ENCODE data around the gene ABCC4. TPM values are rescaled to one million over a fixed set of nuclear protein-coding genes. Genes with fewer than 3 reads are reported as not detected.

ABCC4 gene, protein sequence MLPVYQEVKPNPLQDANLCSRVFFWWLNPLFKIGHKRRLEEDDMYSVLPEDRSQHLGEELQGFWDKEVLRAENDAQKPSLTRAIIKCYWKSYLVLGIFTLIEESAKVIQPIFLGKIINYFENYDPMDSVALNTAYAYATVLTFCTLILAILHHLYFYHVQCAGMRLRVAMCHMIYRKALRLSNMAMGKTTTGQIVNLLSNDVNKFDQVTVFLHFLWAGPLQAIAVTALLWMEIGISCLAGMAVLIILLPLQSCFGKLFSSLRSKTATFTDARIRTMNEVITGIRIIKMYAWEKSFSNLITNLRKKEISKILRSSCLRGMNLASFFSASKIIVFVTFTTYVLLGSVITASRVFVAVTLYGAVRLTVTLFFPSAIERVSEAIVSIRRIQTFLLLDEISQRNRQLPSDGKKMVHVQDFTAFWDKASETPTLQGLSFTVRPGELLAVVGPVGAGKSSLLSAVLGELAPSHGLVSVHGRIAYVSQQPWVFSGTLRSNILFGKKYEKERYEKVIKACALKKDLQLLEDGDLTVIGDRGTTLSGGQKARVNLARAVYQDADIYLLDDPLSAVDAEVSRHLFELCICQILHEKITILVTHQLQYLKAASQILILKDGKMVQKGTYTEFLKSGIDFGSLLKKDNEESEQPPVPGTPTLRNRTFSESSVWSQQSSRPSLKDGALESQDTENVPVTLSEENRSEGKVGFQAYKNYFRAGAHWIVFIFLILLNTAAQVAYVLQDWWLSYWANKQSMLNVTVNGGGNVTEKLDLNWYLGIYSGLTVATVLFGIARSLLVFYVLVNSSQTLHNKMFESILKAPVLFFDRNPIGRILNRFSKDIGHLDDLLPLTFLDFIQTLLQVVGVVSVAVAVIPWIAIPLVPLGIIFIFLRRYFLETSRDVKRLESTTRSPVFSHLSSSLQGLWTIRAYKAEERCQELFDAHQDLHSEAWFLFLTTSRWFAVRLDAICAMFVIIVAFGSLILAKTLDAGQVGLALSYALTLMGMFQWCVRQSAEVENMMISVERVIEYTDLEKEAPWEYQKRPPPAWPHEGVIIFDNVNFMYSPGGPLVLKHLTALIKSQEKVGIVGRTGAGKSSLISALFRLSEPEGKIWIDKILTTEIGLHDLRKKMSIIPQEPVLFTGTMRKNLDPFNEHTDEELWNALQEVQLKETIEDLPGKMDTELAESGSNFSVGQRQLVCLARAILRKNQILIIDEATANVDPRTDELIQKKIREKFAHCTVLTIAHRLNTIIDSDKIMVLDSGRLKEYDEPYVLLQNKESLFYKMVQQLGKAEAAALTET (N-terminal part only)
- 23.3 and 25.3 TPM in 2 replicates for total RNA-seq
- polyA plus RNA-seq: 9.6 and 9.8 TPM in 2 replicates

DNA sequence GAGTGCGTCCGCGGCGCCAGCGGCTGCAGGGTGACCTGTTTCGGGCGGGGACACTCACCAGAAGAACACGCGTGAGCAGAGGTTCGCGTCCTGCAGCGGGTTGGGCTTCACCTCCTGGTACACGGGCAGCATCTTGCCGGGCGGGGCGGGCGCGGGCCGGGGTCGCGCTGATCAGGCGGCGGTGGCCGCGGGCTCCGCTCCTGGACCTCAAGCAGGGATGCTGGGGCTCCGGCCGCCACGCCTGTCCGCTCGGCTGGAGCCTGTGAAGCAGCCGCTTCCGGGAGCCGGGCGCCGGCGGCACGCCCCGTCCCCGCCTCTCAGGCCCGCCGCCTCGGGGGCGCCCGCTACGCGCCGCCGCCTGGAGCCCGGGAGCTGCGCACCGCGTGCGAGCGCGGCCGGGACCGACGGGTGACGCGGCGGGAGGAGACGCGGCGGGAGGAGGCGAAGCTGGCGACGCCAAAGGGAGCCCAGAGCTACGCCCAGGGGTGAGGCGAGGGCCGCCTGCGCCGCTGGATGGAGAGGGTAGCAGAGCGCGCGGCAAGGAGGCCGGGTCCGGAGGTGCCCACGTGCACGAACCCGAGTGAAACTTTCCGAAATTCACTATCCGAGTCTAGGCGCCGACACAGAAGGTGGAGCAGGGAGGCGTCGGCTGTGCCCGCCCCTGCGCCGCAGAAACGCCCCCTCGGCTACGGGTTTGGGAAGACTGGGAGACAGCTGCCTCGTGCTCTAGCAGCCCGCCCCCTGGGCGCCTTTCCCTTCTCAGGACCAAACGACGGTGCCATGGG is at the start of gene ABCC4:
Gene ABCC4 (minus strand): TSS at position 269 of the 785 bp plus-strand sequence. CDS start 137 bp downstream, at position 132.
- no peaks in the 10 kb centered on the region for H4K20me1 ChIP-seq (ENCODE audit: insufficient read depth, poor library complexity, severe bottlenecking)
- peak within 1 kb of the TSS; percentile 99 for H3K4me2 ChIP-seq
- H3K27ac ChIP-seq: peak within 1 kb of the TSS; percentile 83
- H3K9me2 ChIP-seq (replicated peaks; ENCODE audit: insufficient read depth): no peaks in the 10 kb centered on the region
- WGBS (ENCODE audit: low lambda C conversion rate, missing lambda C conversion rate): 1% methylated on average over 61 of the region's 98 CpGs
- H3K27me3 ChIP-seq: no peaks in the 10 kb centered on the region
- H3K9me3 ChIP-seq (ENCODE audit: low read depth): no peaks in the 10 kb centered on the region
- peaks cover 24% of the 10 kb centered on the region for H3K4me1 ChIP-seq (ENCODE audit: insufficient read depth)
- peak within 1 kb of the TSS; percentile 47 for H2AFZ ChIP-seq
- peak; percentile 90 for DNase-seq (ENCODE audit: low spot score)
- peak within 1 kb of the TSS; percentile 97 for H3K4me3 ChIP-seq
- TF ChIP-seq, protein P1, sequence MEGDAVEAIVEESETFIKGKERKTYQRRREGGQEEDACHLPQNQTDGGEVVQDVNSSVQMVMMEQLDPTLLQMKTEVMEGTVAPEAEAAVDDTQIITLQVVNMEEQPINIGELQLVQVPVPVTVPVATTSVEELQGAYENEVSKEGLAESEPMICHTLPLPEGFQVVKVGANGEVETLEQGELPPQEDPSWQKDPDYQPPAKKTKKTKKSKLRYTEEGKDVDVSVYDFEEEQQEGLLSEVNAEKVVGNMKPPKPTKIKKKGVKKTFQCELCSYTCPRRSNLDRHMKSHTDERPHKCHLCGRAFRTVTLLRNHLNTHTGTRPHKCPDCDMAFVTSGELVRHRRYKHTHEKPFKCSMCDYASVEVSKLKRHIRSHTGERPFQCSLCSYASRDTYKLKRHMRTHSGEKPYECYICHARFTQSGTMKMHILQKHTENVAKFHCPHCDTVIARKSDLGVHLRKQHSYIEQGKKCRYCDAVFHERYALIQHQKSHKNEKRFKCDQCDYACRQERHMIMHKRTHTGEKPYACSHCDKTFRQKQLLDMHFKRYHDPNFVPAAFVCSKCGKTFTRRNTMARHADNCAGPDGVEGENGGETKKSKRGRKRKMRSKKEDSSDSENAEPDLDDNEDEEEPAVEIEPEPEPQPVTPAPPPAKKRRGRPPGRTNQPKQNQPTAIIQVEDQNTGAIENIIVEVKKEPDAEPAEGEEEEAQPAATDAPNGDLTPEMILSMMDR (IDR thresholded peaks at IDR 0.05; ENCODE audit: poor library complexity): no peak
- no peak for TF ChIP-seq EZH2phosphoT487 (IDR thresholded peaks at IDR 0.05; ENCODE audit: low read depth, severe bottlenecking, unreplicated experiment)
- no peak for TF ChIP-seq EZH2 (IDR thresholded peaks at IDR 0.05; ENCODE audit: borderline replicate concordance)
- no peaks in the 10 kb centered on the region for H3K36me3 ChIP-seq (replicated peaks; ENCODE audit: insufficient read depth, low read depth)
- H3K79me2 ChIP-seq: peaks cover 34% of the 10 kb centered on the region

DNA sequence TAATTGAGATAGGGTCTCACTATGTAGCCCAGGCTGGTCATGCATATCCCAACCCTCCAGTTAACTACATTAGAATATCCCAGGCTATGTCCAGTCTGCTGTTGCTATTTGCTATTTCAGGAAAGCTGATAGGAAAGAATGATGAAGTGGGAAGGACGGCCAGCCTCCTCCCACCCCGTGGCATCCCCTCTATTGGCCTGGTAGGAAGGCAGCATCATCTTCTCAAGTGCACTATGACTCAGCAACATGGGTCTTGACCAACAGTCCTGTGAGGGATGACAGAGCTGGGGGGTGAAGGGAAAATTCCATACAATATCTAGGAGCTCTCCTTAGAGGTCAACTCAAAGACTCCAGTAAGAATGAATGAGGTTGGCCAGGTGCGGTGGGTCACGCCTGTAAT is 48.0 kb upstream of the ABCC4 start:
- Histone ChIP-seq H3K4me3 (no peak overlapping the region), H2AFZ (no peak overlapping the region), H3K27me3 (no peaks in the 10 kb centered on the region), H3K4me1 (ENCODE audit: insufficient read depth) (peaks cover 1% of the 10 kb centered on the region), H4K20me1 (ENCODE audit: insufficient read depth, poor library complexity, severe bottlenecking) (no peaks in the 10 kb centered on the region), H3K79me2 (no peaks in the 10 kb centered on the region), H3K27ac (no peak overlapping the region), H3K9me2 (replicated peaks; ENCODE audit: insufficient read depth) (no peaks in the 10 kb centered on the region), H3K36me3 (replicated peaks; ENCODE audit: insufficient read depth, low read depth) (no peaks in the 10 kb centered on the region), H3K4me2 (no peak overlapping the region), H3K9me3 (ENCODE audit: low read depth) (no peaks in the 10 kb centered on the region)
- no peak for DNase-seq (ENCODE audit: low spot score)
- TF ChIP-seq EZH2 (IDR thresholded peaks at IDR 0.05; ENCODE audit: borderline replicate concordance) (no peak), EZH2phosphoT487 (IDR thresholded peaks at IDR 0.05; ENCODE audit: low read depth, severe bottlenecking, unreplicated experiment) (no peak)
- TF ChIP-seq, protein P1 (IDR thresholded peaks at IDR 0.05; ENCODE audit: poor library complexity): no peak
- WGBS (ENCODE audit: low lambda C conversion rate, missing lambda C conversion rate): 74% methylated on average over 4 of the region's 4 CpGs

DNA sequence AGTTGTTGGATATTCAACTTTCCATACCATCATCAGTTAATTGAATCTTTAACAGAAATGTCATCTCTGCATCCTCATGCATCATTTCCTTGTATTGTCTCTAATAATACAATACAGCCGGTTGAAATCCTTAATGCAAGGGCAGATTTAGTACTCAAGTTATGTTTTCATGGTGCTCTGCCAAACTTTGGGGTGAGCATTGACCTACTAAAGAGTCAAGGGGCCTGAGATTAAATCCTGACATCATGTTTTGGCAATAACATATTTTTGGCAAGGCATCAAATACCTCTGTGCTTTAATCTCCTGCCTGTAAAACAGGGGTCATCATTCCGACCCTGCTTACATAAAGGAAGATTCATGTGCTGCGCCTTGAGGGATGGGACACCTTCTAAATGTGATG is 42.7 kb upstream of the ABCC4 start:
- H3K9me2 ChIP-seq (replicated peaks; ENCODE audit: insufficient read depth): no peaks in the 10 kb centered on the region

More for the DNA sequence above, 42.7 kb upstream of the ABCC4 start:
- Histone ChIP-seq H2AFZ (no peak overlapping the region), H3K79me2 (no peaks in the 10 kb centered on the region), H3K4me2 (no peak overlapping the region), H3K9me3 (ENCODE audit: low read depth) (no peaks in the 10 kb centered on the region), H3K27me3 (no peaks in the 10 kb centered on the region), H3K36me3 (replicated peaks; ENCODE audit: insufficient read depth, low read depth) (no peaks in the 10 kb centered on the region), H3K4me3 (no peak overlapping the region), H4K20me1 (ENCODE audit: insufficient read depth, poor library complexity, severe bottlenecking) (no peaks in the 10 kb centered on the region), H3K4me1 (ENCODE audit: insufficient read depth) (no peaks in the 10 kb centered on the region), H3K27ac (no peak overlapping the region)
- no peak for DNase-seq (ENCODE audit: low spot score)
- WGBS (ENCODE audit: low lambda C conversion rate, missing lambda C conversion rate): 69% methylated on average over 3 of the region's 3 CpGs
- TF ChIP-seq, protein P1 (IDR thresholded peaks at IDR 0.05; ENCODE audit: poor library complexity): no peak
- TF ChIP-seq EZH2phosphoT487 (IDR thresholded peaks at IDR 0.05; ENCODE audit: low read depth, severe bottlenecking, unreplicated experiment) (no peak), EZH2 (IDR thresholded peaks at IDR 0.05; ENCODE audit: borderline replicate concordance) (no peak)

Measured in hepatocyte (in vitro differentiated cells).